ENCODE results near the gene PRDM7. TPM values are rescaled to one million over a fixed set of nuclear protein-coding genes. Genes with fewer than 3 reads are reported as not detected.

Gene PRDM7
- total and polyA plus RNA-seq, 2 of the 8 experiments (the other 6 are each of a cell fraction or from before 2014, with no cell fraction given) = 0.02 TPM; not detected in 1

- TF ChIP-seq PHF8 (conservative IDR thresholded peaks at IDR 0.05; ENCODE audit: low read depth, low read length) (no peak), SIX5 (IDR thresholded peaks at IDR 0.05; ENCODE audit: low read depth, low read length) (no peak), CHD1 (IDR thresholded peaks at IDR 0.05; ENCODE audit: low read depth, low read length) (no peak)
Observed at GRCh38 chr16:90084215-90084950, 7.3 kb upstream of the PRDM7 start (continued).

Data from H1 (cell line).